Stimulated activated CD8-positive, alpha-beta memory T cell treated with anti-CD3 and anti-CD28 coated beads, Interleukin-12 subunit alpha, Interleukin-12 subunit beta, amount 100 ng/mL, for 24 hours (primary cell): Measurements from ENCODE around the gene MTMR1.

Source experiments
- DNase-seq: peaks from one replicate; pipeline ENCODE4 v3.0.0-alpha.2; 2020; ENCODE audit errors: extremely low read depth

The MTMR1 gene

DNA sequence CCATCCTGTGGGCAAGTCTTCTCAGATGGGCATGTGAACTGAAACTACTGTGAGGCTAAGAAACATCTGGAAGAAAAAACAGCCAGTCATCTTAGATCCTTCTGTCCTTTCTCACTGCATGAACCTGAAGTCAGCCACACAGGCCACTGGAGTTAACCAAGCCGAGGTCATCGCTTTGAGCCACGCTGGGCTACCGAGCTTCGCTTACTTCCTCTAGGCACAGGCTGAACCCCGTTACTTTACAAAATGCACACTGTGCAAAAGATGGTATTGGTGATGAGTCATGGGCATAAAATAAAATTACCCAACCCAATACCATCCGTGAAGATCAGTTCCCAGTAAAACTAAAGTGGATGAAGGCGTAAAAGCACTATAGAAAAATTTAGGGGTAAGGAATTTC, 86.2 kb downstream of the MTMR1 start:
- DNase-seq = no peak

DNA sequence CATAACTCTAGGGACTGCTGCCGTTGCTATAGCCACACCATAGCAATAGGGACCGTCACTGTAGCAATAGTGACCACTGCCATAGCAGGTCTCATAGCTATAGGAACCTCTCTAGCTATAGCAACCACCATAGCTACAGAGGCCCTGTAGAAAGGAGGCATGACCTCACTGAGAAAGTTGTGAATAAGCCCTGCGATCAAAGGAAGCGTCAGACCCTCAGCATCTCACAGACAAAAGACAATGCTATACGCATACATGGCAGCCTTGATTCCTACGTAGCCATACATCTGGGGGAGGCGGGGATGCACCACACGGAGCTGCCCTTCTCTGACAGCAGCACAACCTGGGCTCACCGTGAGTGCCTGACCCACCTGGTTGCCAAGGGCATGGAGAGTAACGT, 88.5 kb downstream of the MTMR1 start:
- DNase-seq = no peak

- DNase-seq = no peak
Measured at GRCh38 chrX:150790021-150790420, 96.8 kb downstream of the MTMR1 start.

DNA sequence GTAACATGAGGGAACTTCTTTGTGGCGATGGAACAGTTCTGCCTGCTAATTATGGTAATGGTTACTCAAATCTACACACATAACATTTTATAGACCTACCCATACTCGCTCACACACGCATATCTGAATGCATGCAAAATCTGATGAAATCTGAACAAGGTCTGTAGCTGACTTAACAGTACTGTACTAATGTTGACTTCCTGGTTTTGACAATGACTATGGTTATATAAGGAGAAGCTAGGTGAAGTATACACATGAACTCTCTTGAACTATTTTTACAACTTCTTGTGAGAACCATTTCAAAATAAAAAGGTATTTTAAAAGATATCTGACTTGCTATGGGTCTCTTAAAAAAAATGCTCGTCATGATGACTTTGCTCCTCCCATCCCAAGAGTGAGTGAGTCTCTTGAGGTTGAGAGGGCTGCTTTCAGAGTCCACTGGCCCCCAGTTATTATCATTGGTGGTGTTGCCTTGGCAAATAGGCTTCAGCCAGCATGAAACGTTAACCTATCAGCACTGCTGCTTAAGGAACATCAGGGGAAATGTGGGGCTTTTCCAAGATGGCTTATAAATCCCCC, 99.8 kb downstream of the MTMR1 start:
- no peak for DNase-seq

DNA sequence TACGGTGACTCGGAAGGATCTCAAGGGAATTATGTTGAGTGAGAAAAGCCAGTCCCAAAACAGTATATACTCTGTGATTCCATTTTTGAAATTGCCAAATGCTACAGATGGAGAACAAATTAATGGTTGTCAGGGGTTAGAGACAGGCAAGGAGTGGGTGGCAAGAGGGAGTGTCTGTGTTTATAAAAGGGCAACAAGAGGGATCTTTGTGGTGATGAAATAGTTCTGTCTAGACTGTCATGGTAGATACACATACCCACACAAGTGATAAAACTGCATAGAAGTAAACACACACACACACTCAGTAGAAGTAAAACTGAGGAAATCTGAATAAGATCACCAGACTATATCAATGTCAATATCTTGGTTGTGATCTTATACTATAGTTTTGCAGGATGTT, 112.5 kb downstream of the MTMR1 start:
- no peak for DNase-seq

DNA sequence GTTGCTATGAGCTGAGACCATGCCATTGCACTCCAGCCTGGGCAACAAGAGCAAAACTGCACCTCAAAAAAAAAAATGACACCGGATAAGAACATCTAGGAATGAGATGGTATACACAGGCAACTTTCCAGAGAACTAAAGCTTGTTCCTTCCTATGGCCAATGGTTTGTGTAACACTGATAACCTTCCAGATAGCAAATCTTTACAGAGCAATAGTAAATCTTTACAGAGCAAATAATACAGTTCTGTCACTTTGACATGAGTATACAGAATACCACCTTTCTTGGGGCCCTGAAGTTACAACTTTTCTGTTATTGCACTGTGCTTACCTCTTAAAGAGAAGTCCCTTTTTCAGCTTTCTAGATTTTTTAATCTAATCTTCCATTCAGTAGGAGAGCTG, 113.6 kb downstream of the MTMR1 start:
- no peak for DNase-seq

DNA sequence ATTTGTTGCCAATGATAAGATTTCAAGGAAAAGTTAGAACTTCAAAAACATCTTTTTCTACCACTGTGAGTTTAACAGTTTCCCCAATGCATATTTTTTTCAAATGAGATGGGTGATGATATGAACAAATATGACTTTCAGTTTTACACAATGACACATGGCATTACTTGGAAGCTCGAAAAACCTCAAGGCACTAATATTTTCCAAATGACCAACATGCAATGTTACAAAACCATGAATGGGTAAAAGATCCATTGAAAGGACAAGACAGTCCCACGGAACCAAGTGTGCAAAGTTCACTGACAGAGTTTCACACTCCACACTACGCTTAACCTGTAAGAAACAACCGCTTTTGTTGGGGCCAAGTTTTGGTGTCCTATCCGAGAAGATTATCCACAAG, 120.7 kb downstream of the MTMR1 start:
- DNase-seq = no peak
